Mesenteric fat pad (tissue), 1 donor: ENCODE results near the gene LBX1. TPM values are rescaled to one million over a fixed set of nuclear protein-coding genes. Genes with fewer than 3 reads are reported as not detected.
"Not testable (repeated sequence)": the region's sequence is repeated elsewhere in the genome, so short reads cannot be mapped to it uniquely, and the experiment has no call there.

Source experiments
- DNase-seq: peaks from one replicate; pipeline ENCODE4 v3.0.0-alpha.2; 2020; ENCODE audit warnings: low spot score
- total RNA-seq: library from RNA; stranded (reverse); fragmentation: NEBNext Ultra II Directional; extraction: Animal tissue kit (Norgen Biotek cat#: 25700); gene quantifications from one replicate; pipeline ENCODE4 v1.2.1, GENCODE V29; 2021
- donor health status: DM: yes; HTN: yes; CAD: no.

LBX1 gene
- total RNA-seq, 1 donor from 2014 or later, result 0.10 TPM

- DNase-seq, result no peak
These were observed 13.7 kb downstream of the LBX1 start for GRCh38 chr10:101215397-101216206.

GRCh38 chr10:101214446-101215396, 14.5 kb downstream of the LBX1 start:
- no peak for DNase-seq

GRCh38 chr10:101208543-101208942, 20.7 kb downstream of the LBX1 start:
- DNase-seq, result no peak

- no peak for DNase-seq
These were observed 22.2 kb downstream of the LBX1 start for GRCh38 chr10:101207026-101207425.

GRCh38 chr10:101202667-101203066, 26.6 kb downstream of the LBX1 start:
- not testable (repeated sequence) for DNase-seq

GRCh38 chr10:101198326-101198977, 30.8 kb downstream of the LBX1 start:
- not testable (repeated sequence) for DNase-seq

GRCh38 chr10:101195921-101196320, 33.3 kb downstream of the LBX1 start:
- DNase-seq, result no peak

- peak; percentile 77 for DNase-seq
These were observed 39.5 kb downstream of the LBX1 start for GRCh38 chr10:101189461-101190401.

- DNase-seq, result no peak
These were observed 40.3 kb downstream of the LBX1 start for GRCh38 chr10:101188942-101189341.

- no peak for DNase-seq
These were observed 45.6 kb downstream of the LBX1 start for GRCh38 chr10:101183458-101184183.

GRCh38 chr10:101182936-101183335, 46.3 kb downstream of the LBX1 start:
- no peak for DNase-seq

Other genes with a start within 250 kb of the LBX1 start
- gene MRPL43, start 242.0 kb downstream of the LBX1 start, total RNA-seq, result 61.7 TPM
- gene TWNK, start 241.9 kb downstream of the LBX1 start, total RNA-seq, result 7.5 TPM
- gene LZTS2, start 229.7 kb downstream of the LBX1 start, total RNA-seq, result 102 TPM
- gene PDZD7, start 198.3 kb downstream of the LBX1 start, total RNA-seq, result 0.55 TPM
- gene SFXN3, start 198.2 kb downstream of the LBX1 start, total RNA-seq, result 46.5 TPM
- 1.9 TPM for gene KAZALD1, start 167.5 kb downstream of the LBX1 start, total RNA-seq
- gene TLX1, start 98.2 kb downstream of the LBX1 start, total RNA-seq, result not detected
- 18.3 TPM for gene BTRC, start 124.7 kb upstream of the LBX1 start, total RNA-seq